CD8-positive, alpha-beta memory T cell (primary cell): ENCODE measurements around the gene ADCY4. TPM values are rescaled to one million over a fixed set of nuclear protein-coding genes. Genes with fewer than 3 reads are reported as not detected.

Source experiments
- CTCF ChIA-PET: fragments of 350-600 bp; sonication (Branson Sonifier 250); formaldehyde crosslinking; loops from one replicate; lab custom pipeline; 2021; ENCODE audit warnings: antibody characterized with exemption; lab: Charles Lee
- POLR2A ChIA-PET: fragments of 350-600 bp; sonication (Branson Sonifier 250); formaldehyde crosslinking; loops from one replicate; lab custom pipeline; 2021; ENCODE audit warnings: antibody characterized with exemption; lab: Charles Lee
- DNase-seq, 5 donors: peaks; one replicate each; pipeline versions ENCODE4 v3.0.0 to v3.0.0-alpha.2; 2020 to 2022; ENCODE audit warnings: mixed read lengths in 1 of 5
- H3K27ac ChIP-seq: one replicate; pipeline ENCODE4 v1.7.0; 2013; ENCODE audit warnings: low read depth, mild to moderate bottlenecking, low read length, moderate library complexity
- H3K27me3 ChIP-seq: 2 replicates; pipeline ENCODE4 v1.7.0; 2013; ENCODE audit warnings: low read length, mild to moderate bottlenecking; ENCODE audit not compliant: insufficient read depth, poor library complexity, severe bottlenecking
- H3K36me3 ChIP-seq: 2 replicates; pipeline ENCODE4 v1.7.0; 2013; ENCODE audit warnings: mild to moderate bottlenecking, low read length, moderate library complexity; ENCODE audit not compliant: insufficient read depth
- H3K4me1 ChIP-seq: 2 replicates; pipeline ENCODE4 v1.7.0; 2013; ENCODE audit warnings: mild to moderate bottlenecking, low read length, moderate library complexity; ENCODE audit not compliant: insufficient read depth
- H3K4me3 ChIP-seq: 2 replicates; pipeline ENCODE4 v1.7.0; 2013; ENCODE audit warnings: mild to moderate bottlenecking, low read length
- H3K9me3 ChIP-seq: 2 replicates; pipeline ENCODE4 v1.7.0; 2013; ENCODE audit warnings: mild to moderate bottlenecking, low read length
- H3K27ac Mint-ChIP-seq, 8 donors: one replicate each; pipeline ENCODE4 v1.8.0; 2020 to 2021; ENCODE audit warnings: mixed read lengths in 8 of 8, mild to moderate bottlenecking in 6 of 8, inconsistent platforms in 3 of 8, moderate library complexity in 3 of 8
- H3K27me3 Mint-ChIP-seq, 2 donors: one replicate each; pipeline ENCODE4 v1.8.0; 2020 to 2021; ENCODE audit warnings: mixed read lengths in 2 of 2, mild to moderate bottlenecking in 1 of 2, moderate library complexity in 1 of 2
- H3K36me3 Mint-ChIP-seq, 3 donors: one replicate each; pipeline ENCODE4 v1.8.0; 2020 to 2021; ENCODE audit warnings: mixed read lengths in 3 of 3, inconsistent platforms in 1 of 3, mild to moderate bottlenecking in 1 of 3
- H3K4me1 Mint-ChIP-seq, 3 donors: one replicate each; pipeline ENCODE4 v1.8.0; 2020 to 2021; ENCODE audit warnings: mixed read lengths in 3 of 3, inconsistent platforms in 1 of 3, mild to moderate bottlenecking in 1 of 3
- H3K4me3 Mint-ChIP-seq, 7 donors: one replicate each; pipeline ENCODE4 v1.8.0; 2020 to 2021; ENCODE audit warnings: mixed read lengths in 7 of 7, mild to moderate bottlenecking in 6 of 7, moderate library complexity in 4 of 7, inconsistent platforms in 2 of 7
- H3K9me3 Mint-ChIP-seq, 5 donors: one replicate each; pipeline ENCODE4 v1.8.0; 2020 to 2022; ENCODE audit warnings: mixed read lengths in 5 of 5, mild to moderate bottlenecking in 3 of 5, moderate library complexity in 2 of 5, inconsistent platforms in 1 of 5
- polyA plus RNA-seq: library from polyadenylated mRNA; unstranded; fragments of 300-500 nt; fragmentation: Illumina TruSeq; gene quantifications from one replicate; pipeline ENCODE4 v1.2.3, GENCODE V29; 2021
- total RNA-seq, 2 experiments: library from RNA; stranded (reverse); gene quantifications; one replicate each; pipeline ENCODE4 v1.2.3, GENCODE V29; 2021

Gene ADCY4
- total and polyA plus RNA-seq, 3 experiments from 2014 or later = 0.64 to 1.5 (median 0.84) TPM

- H3K4me3 Mint-ChIP-seq = no peak overlapping the region
These were observed 52.1 kb downstream of the ADCY4 start for GRCh38 chr14:24282736-24283135.

GRCh38 chr14:24281636-24282035 is 53.2 kb downstream of the ADCY4 start:
- ChIA-PET CTCF (interaction anchor here (1.6 to 3.5 kb wide), 2 partner anchors 15 to 52 kb away, joined by 5 to 10 read pairs; no protein-coding TSS in a partner anchor), POLR2A (no interaction called here)
- Mint-ChIP-seq H3K27ac (peak overlapping the region in 4 of 8 donors; percentile 33 to 84 (median 52)), H3K36me3 (peaks cover 0 to 4% (median 0%) of the 10 kb centered on the region in 3 donors), H3K4me3 (no peak overlapping the region), H3K27me3 (peaks cover 0 to 2% of the 10 kb centered on the region in 2 donors), H3K9me3 (no peaks in the 10 kb centered on the region), H3K4me1 (peaks cover 17 to 23% (median 21%) of the 10 kb centered on the region in 3 donors)
- no peaks in the 10 kb centered on the region for H3K9me3 ChIP-seq
- no peak overlapping the region for H3K27ac ChIP-seq
- DNase-seq = no peak
- peaks cover 16% of the 10 kb centered on the region for H3K4me1 ChIP-seq
- H3K4me3 ChIP-seq = no peak overlapping the region
- H3K36me3 ChIP-seq = no peaks in the 10 kb centered on the region
- no peaks in the 10 kb centered on the region for H3K27me3 ChIP-seq

More at GRCh38 chr14:24282736-24283135, 52.1 kb downstream of the ADCY4 start:
- POLR2A ChIA-PET = interaction anchor here (0.7 kb wide), 1 partner anchor 11 kb away, joined by 4 read pairs; no protein-coding TSS in a partner anchor
- Mint-ChIP-seq H3K9me3 (no peaks in the 10 kb centered on the region), H3K27ac (peak overlapping the region in 2 of 8 donors; percentile 25 to 66), H3K4me1 (peaks cover 13 to 19% (median 17%) of the 10 kb centered on the region in 3 donors), H3K27me3 (peaks cover 0 to 2% of the 10 kb centered on the region in 2 donors), H3K36me3 (peaks cover 0 to 2% (median 0%) of the 10 kb centered on the region in 3 donors)
- CTCF ChIA-PET = interaction anchor here (1.6 to 3.5 kb wide), 2 partner anchors 14 to 51 kb away, joined by 5 to 10 read pairs; no protein-coding TSS in a partner anchor
- no peak for DNase-seq
- H3K27ac ChIP-seq = no peak overlapping the region
- H3K36me3 ChIP-seq = no peaks in the 10 kb centered on the region
- no peaks in the 10 kb centered on the region for H3K27me3 ChIP-seq
- H3K4me1 ChIP-seq = peaks cover 16% of the 10 kb centered on the region
- H3K4me3 ChIP-seq = no peak overlapping the region
- H3K9me3 ChIP-seq = no peaks in the 10 kb centered on the region

GRCh38 chr14:24280797-24281460 is 53.9 kb downstream of the ADCY4 start:
- H3K4me1 ChIP-seq = peaks cover 16% of the 10 kb centered on the region
- DNase-seq = no peak
- H3K27me3 ChIP-seq = no peaks in the 10 kb centered on the region
- Mint-ChIP-seq H3K9me3 (no peaks in the 10 kb centered on the region), H3K4me3 (no peak overlapping the region), H3K27ac (peak overlapping the region in 5 of 8 donors; percentile 32 to 84 (median 47)), H3K4me1 (peaks cover 17 to 23% (median 21%) of the 10 kb centered on the region in 3 donors), H3K27me3 (no peaks in the 10 kb centered on the region), H3K36me3 (peaks cover 0 to 2% (median 0%) of the 10 kb centered on the region in 3 donors)
- CTCF ChIA-PET = interaction anchor here (1.2 to 3.5 kb wide), 5 partner anchors 10 to 53 kb away, joined by 4 to 10 read pairs (median 6); partner anchors contain the start of genes LTB4R2 and RABGGTA
- POLR2A ChIA-PET = interaction anchor here (1.3 kb wide), 1 partner anchor 9 kb away, joined by 3 read pairs; the partner anchor contains the start of gene RABGGTA
- H3K36me3 ChIP-seq = no peaks in the 10 kb centered on the region
- H3K4me3 ChIP-seq = no peak overlapping the region
- H3K27ac ChIP-seq = no peak overlapping the region
- H3K9me3 ChIP-seq = no peaks in the 10 kb centered on the region

- Mint-ChIP-seq H3K27me3 (no peaks in the 10 kb centered on the region), H3K4me3 (no peak overlapping the region), H3K9me3 (no peaks in the 10 kb centered on the region), H3K27ac (peak overlapping the region; percentile 34 to 93 (median 80)), H3K36me3 (peaks cover 0 to 2% (median 0%) of the 10 kb centered on the region in 3 donors), H3K4me1 (peaks cover 17 to 28% (median 21%) of the 10 kb centered on the region in 3 donors)
- CTCF ChIA-PET = interaction anchor here (1.2 to 3.5 kb wide), 5 partner anchors 9 to 45 kb away, joined by 3 to 10 read pairs (median 6); partner anchors contain the start of genes LTB4R2 and RABGGTA
- H3K36me3 ChIP-seq = no peaks in the 10 kb centered on the region
- peaks cover 18% of the 10 kb centered on the region for H3K4me1 ChIP-seq
- POLR2A ChIA-PET = interaction anchor here (1.3 kb wide), 1 partner anchor 8 kb away, joined by 3 read pairs; the partner anchor contains the start of gene RABGGTA
- H3K27ac ChIP-seq = no peak overlapping the region
- H3K4me3 ChIP-seq = no peak overlapping the region
- H3K9me3 ChIP-seq = no peaks in the 10 kb centered on the region
- H3K27me3 ChIP-seq = no peaks in the 10 kb centered on the region
- peak in 3 of 5 donors; percentile 26 to 39 (median 27) for DNase-seq
These were observed 55.3 kb downstream of the ADCY4 start for GRCh38 chr14:24279301-24280186.

- H3K27me3 ChIP-seq = no peaks in the 10 kb centered on the region
- ChIA-PET POLR2A (no interaction called here), CTCF (no interaction called here)
- DNase-seq = no peak
- H3K4me3 Mint-ChIP-seq = no peak overlapping the region
- peaks cover 0 to 2% (median 0%) of the 10 kb centered on the region in 3 donors for H3K36me3 Mint-ChIP-seq
- H3K27ac ChIP-seq = no peak overlapping the region
- H3K9me3 ChIP-seq = no peaks in the 10 kb centered on the region
- peaks cover 23 to 39% (median 32%) of the 10 kb centered on the region in 3 donors for H3K4me1 Mint-ChIP-seq
- H3K27ac Mint-ChIP-seq = peak overlapping the region in 7 of 8 donors; percentile 13 to 86 (median 66)
- no peaks in the 10 kb centered on the region for H3K9me3 Mint-ChIP-seq
- no peaks in the 10 kb centered on the region for H3K36me3 ChIP-seq
- H3K27me3 Mint-ChIP-seq = no peaks in the 10 kb centered on the region
- peaks cover 27% of the 10 kb centered on the region for H3K4me1 ChIP-seq
- H3K4me3 ChIP-seq = no peak overlapping the region
These were observed 56.4 kb downstream of the ADCY4 start for GRCh38 chr14:24278424-24278823.

GRCh38 chr14:24277606-24278321 is 57.1 kb downstream of the ADCY4 start:
- Mint-ChIP-seq H3K27me3 (no peaks in the 10 kb centered on the region), H3K4me3 (no peak overlapping the region), H3K36me3 (peaks cover 0 to 2% (median 0%) of the 10 kb centered on the region in 3 donors), H3K9me3 (no peaks in the 10 kb centered on the region), H3K4me1 (peaks cover 27 to 43% (median 35%) of the 10 kb centered on the region in 3 donors), H3K27ac (peak overlapping the region in 3 of 8 donors; percentile 31 to 86 (median 43))
- no peak overlapping the region for H3K27ac ChIP-seq
- H3K27me3 ChIP-seq = no peaks in the 10 kb centered on the region
- DNase-seq = peak in 1 of 5 donors; percentile 36
- H3K4me1 ChIP-seq = peaks cover 30% of the 10 kb centered on the region
- CTCF ChIA-PET = interaction anchor here (1.5 kb wide), 1 partner anchor 36 kb away, joined by 3 read pairs; the partner anchor contains the start of gene TINF2
- H3K36me3 ChIP-seq = no peaks in the 10 kb centered on the region
- POLR2A ChIA-PET = no interaction called here
- no peaks in the 10 kb centered on the region for H3K9me3 ChIP-seq
- no peak overlapping the region for H3K4me3 ChIP-seq

GRCh38 chr14:24277071-24277470 is 57.8 kb downstream of the ADCY4 start:
- H3K27me3 ChIP-seq = no peaks in the 10 kb centered on the region
- H3K36me3 ChIP-seq = no peaks in the 10 kb centered on the region
- DNase-seq = peak in 1 of 5 donors; percentile 2
- H3K27ac ChIP-seq = no peak overlapping the region
- Mint-ChIP-seq H3K27ac (peak overlapping the region in 5 of 8 donors; percentile 30 to 88 (median 81)), H3K9me3 (no peaks in the 10 kb centered on the region), H3K36me3 (peaks cover 0 to 2% (median 0%) of the 10 kb centered on the region in 3 donors), H3K4me1 (peaks cover 34 to 50% (median 42%) of the 10 kb centered on the region in 3 donors), H3K4me3 (no peak overlapping the region), H3K27me3 (peaks cover 0 to 4% of the 10 kb centered on the region in 2 donors)
- ChIA-PET CTCF (interaction anchor here (1.5 kb wide), 1 partner anchor 35 kb away, joined by 3 read pairs; the partner anchor contains the start of gene TINF2), POLR2A (no interaction called here)
- H3K4me3 ChIP-seq = no peak overlapping the region
- peaks cover 37% of the 10 kb centered on the region for H3K4me1 ChIP-seq
- no peaks in the 10 kb centered on the region for H3K9me3 ChIP-seq
